PC-3 (cell line): ENCODE results near the gene PKP1.

Experiments
- CTCF ChIP-seq: fragments of 300-600 bp; sonication (generic); conservative IDR thresholded peaks from 2 replicates; pipeline ENCODE4 v1.5.1; 2017; ENCODE audit warnings: antibody characterized with exemption, low read depth, mild to moderate bottlenecking, low read length
- EZH2 ChIP-seq: fragments of 300-600 bp; sonication (generic); IDR thresholded peaks from one replicate; pipeline ENCODE4 v1.6.1; 2017; ENCODE audit warnings: antibody characterized with exemption, mild to moderate bottlenecking, low read length; ENCODE audit not compliant: unreplicated experiment
- EZH2phosphoT487 ChIP-seq: fragments of 300-600 bp; sonication (generic); IDR thresholded peaks from 2 replicates; pipeline ENCODE4 v1.6.1; 2018; ENCODE audit warnings: mild to moderate bottlenecking, antibody characterized with exemption, low read length, borderline replicate concordance

DNA sequence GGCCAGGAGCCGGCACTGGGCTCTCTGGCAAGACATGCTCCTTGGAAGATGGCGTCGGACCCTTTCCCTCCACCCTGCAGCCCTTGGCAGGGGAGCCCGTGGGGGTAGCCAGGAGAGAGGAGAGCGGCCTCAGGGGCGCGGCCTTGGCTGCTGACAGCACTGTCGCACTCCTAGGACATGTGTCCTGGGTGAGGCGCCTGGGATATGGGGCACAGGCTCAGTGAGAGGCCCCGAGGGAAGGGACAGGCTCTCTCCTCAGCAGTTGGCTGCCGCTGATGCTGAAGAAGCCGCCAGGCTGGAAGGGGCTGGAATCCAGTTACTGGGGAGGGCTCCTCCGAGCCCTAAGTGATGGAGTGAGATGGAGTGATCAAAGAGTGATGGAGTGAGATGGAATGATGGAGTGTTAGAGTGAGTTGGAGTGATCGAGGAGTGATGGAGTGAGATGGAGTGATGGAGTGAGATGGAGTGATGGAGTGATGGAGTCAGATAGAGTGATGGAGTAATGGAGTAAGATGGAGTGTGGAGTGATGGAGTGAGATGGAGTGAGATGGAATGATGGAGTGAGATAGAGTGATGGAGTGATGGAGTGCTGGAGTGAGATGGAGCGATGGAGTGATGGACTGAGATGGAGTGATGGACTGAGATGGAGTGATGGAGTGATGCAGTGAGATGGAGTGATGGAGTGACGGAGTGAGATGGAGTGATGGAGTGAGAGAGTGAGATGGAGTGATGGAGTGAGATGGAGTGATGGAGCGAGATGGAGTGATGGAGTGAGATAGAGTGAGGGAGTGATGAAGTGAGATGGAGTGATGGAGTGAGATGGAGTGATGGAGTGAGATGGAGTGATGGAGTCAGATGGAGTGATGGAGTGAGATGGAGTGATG is 27.6 kb upstream of the PKP1 start:
- TF ChIP-seq CTCF (no peak), EZH2 (no peak), EZH2phosphoT487 (no peak)
